ENCODE data around the gene SNRPD3. TPM values are rescaled to one million over a fixed set of nuclear protein-coding genes. Genes with fewer than 3 reads are reported as not detected.
"Not testable (repeated sequence)": the region's sequence is repeated elsewhere in the genome, so short reads cannot be mapped to it uniquely, and the experiment has no call there.

SNRPD3 gene
- total RNA-seq, 1 experiment from 2014 or later = 166 TPM

DNA sequence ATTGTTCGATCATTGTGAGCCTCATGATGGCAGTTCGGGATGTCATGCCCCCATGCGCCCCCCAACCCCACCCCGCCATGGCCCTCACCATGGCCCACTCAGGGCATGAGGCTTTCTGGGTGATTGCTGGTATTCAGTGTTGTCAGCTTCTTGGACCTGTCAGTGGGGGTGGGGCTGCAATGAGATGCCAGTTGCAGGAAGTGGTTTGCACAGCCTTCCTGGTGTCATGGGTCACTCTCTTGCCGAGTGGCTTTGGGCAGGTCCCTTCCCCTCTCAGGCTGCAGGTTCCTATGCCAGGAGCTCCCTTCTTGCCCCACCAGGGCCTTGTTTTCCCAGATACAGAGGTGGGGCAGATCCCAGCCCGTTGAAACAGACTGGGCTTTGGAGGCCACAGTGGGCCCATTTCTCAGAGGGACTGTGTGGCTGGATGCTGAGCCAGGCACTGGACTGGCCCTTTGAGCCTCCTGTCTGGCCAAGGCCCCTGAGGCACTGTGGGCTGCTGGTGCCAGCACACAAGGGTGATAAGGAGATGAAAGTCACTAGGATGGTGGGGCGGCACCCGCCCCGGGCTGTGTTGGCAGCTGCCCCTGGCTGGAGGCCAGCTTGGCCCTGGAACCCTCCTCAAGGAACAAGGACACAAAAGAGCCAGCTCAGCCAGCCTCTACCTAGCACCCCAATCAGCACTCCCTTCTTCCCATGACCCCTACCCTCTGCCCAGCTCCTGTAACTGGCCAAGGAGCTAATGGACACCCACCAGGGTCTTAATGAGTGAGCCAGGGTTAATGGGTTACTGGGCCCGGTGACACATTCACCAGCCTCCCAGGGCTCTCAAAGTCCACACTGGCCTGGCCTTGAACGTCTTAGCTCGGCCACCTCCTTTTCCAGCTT lies 45.7 kb downstream of the SNRPD3 start:
- Histone ChIP-seq H3K27me3 (ENCODE audit: control insufficient read depth, insufficient read depth, low read length) (no peaks in the 10 kb centered on the region), H3K36me3 (replicated peaks; ENCODE audit: control insufficient read depth, insufficient read depth, low read length) (no peaks in the 10 kb centered on the region), H3K4me3 (ENCODE audit: insufficient read depth, low read depth, low read length) (no peak overlapping the region)
- peak; percentile 23 for DNase-seq

DNA sequence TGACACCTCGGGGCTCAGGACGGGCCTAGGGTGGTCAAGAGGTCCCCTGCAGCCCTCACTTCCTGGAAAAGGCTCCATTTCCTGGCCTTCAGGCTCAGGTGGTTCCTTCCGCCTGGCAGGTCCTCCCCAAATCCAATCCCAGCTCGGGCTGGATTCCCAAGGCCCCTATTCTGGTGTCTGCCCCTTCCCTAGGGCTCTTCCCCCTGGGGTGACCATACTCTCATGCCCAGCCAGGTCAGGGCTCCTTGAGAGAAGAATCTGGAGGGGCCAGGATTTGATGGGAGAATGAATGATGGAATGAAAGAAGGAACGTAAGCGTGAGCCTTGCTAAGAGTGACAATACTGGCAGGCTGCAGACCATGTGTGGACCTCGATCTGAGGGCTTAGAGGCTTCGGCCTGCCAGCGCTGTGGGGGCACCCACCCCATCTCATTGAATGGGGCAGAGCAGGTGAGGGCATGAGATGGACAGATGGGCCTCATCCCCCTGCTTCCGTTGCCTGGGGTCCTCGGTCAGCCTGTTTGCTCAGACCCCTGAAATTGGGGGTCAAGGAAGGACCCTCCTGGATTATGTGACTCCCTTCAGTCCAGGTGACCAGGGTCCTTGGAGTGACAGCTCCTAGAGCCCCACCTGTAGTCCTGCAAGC lies 46.4 kb downstream of the SNRPD3 start:
- not testable (repeated sequence) for H3K4me3 ChIP-seq (ENCODE audit: insufficient read depth, low read depth, low read length); DNase-seq; H3K27me3 ChIP-seq (ENCODE audit: control insufficient read depth, insufficient read depth, low read length); H3K36me3 ChIP-seq (replicated peaks; ENCODE audit: control insufficient read depth, insufficient read depth, low read length)

DNA sequence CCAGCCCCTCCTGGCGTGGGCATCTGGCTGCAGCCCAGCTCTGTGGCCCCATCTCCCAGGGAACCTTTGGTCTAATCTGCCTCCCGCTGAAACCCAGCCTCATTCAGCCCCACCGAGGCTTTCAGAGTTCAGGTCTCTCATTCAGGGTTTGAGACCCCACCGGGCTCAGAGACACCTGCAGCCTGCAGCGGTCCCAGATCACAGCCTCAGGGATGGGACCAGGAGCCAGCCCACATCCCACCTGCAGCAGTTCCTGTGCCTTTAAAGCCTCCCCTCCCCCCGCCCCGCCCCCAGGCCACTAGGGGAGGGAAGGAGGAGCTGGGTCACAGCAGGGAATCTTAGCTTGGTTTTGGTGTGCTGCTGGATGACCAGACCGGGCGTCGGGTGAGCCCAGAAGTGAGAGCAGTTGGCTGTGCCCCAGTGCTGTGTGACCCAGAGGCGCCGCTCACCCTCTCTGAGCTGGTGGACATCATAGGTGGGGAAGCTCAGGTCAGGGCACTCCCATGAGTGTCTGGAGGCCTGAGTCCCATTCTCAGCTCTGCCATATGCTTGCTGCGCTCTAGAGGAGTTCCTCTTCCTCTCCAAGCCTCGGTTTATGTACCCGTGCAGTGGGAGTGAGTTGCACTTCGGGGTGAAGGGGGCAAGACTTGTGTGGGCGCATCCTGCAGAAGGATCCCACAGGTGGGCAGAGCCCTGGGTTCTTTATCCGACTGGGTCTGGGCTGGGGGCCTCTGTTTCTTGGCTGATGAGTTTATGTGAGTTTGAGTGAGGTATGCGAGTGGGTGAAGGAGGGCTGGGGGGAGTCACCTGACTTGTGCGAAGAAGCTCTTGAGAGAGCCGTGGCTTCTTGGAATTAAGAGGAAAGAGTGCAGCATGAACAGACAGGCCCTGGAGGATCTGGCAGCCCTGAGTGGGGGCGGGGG lies 47.3 kb downstream of the SNRPD3 start, which contains the start of gene GGT1:
Gene GGT1, plus strand, starts transcription at position 347 of the 923 bp plus-strand sequence. CDS start 7,889 bp downstream, outside the sequence.
- not testable (repeated sequence) for H3K27me3 ChIP-seq (ENCODE audit: control insufficient read depth, insufficient read depth, low read length); H3K36me3 ChIP-seq (replicated peaks; ENCODE audit: control insufficient read depth, insufficient read depth, low read length)
- peak within 1 kb of the TSS; percentile 28; the same call in 1 of the 2 replicates for H3K4me3 ChIP-seq (ENCODE audit: insufficient read depth, low read depth, low read length)
- DNase-seq = peak; percentile 53

DNA sequence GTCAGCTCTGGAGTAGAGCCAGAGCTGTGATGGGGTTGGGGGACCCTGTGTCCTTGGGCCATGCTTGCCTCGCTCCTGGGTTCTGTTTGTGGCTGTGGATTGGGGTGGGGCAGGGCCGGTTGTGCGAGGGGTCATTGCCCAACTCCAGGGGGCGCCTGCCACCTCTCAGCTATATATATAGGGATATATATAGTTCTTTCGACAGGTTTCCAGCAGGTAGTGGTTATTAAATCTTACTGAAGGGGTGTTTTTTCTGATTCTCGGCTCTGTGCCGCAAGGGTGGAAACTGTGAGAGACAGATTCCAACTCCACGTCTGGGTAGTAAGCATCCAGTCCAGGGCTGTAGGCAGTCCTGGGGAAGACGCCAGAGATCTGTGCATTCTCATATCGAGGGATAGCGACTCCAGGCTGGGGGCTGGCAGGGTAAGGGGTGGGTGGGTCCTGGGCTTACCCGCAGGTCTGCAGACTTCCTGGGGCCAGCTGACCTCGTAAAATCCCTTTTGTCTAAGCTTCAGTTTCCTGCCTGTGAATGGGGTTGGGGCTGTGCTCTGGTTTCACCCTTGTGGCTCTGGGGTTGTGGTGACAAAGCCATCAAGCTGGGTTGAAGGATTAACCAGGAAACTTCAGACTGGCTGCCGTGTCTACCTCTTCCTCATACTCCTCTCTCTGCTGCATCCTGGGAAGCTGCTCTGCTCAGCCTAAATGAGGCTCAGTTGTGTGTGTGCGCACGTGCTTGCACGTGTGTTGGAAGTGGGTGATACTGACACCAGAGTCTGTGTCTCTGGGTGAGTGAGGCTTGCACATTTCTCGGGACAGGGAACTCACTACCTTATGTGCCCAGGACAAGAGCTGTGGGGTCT lies 48.2 kb downstream of the SNRPD3 start:
- H3K36me3 ChIP-seq (replicated peaks; ENCODE audit: control insufficient read depth, insufficient read depth, low read length); H3K4me3 ChIP-seq (ENCODE audit: insufficient read depth, low read depth, low read length); H3K27me3 ChIP-seq (ENCODE audit: control insufficient read depth, insufficient read depth, low read length): not testable (repeated sequence)
- peak; percentile 42 for DNase-seq

DNA sequence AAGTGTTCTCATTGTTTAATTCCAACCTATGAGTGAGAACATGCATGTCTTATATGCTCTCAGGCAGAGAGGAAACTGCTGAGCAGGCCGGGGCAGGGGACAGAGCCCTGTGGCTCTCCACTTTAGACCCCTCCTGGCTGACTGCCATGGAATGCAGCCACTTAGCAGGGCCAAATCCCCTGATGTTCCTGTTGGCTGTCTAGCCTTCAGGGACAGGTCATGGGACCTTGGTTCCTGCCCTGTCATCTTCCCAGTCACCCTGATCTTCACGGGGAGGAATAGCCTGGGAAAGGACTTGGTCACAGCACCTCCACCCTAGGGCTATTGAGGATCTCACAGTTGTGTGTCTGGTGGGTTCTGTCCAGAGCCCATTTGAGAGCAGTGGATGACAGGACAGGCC lies 50.5 kb downstream of the SNRPD3 start:
- not testable (repeated sequence) for H3K36me3 ChIP-seq (replicated peaks; ENCODE audit: control insufficient read depth, insufficient read depth, low read length); H3K27me3 ChIP-seq (ENCODE audit: control insufficient read depth, insufficient read depth, low read length); DNase-seq

DNA sequence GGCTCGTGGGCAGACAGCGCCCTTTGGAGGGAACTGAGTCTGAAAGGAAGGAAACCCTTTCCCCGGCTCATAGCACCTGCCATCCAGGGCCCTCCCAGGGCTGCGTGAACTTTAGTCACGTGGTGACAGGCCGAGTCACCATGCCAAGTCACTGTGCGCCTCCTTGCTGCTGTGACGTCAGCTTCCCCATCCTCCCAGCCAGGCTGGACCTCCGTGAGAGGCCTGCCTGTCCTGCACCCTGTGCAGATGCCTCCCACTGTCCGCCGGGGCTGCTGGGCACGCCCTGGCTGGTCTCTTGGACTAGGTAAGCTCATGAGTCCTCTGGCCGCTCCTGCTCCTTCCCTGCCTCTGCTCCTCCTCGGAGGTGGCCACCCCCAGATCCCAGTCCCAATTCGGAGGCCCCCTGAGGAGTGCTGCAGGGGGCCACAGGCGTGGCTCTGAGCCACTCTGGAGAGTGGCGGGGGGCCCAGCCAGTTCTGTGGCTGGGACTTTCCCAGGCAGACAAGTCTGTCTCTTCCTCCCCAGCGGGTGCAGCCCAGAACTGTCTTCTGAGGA lies 51.7 kb downstream of the SNRPD3 start:
- DNase-seq; H3K27me3 ChIP-seq (ENCODE audit: control insufficient read depth, insufficient read depth, low read length); H3K4me3 ChIP-seq (ENCODE audit: insufficient read depth, low read depth, low read length); H3K36me3 ChIP-seq (replicated peaks; ENCODE audit: control insufficient read depth, insufficient read depth, low read length): not testable (repeated sequence)

More for the DNA sequence above, 50.5 kb downstream of the SNRPD3 start:
- H3K4me3 ChIP-seq (ENCODE audit: insufficient read depth, low read depth, low read length) = not testable (repeated sequence)

DNA sequence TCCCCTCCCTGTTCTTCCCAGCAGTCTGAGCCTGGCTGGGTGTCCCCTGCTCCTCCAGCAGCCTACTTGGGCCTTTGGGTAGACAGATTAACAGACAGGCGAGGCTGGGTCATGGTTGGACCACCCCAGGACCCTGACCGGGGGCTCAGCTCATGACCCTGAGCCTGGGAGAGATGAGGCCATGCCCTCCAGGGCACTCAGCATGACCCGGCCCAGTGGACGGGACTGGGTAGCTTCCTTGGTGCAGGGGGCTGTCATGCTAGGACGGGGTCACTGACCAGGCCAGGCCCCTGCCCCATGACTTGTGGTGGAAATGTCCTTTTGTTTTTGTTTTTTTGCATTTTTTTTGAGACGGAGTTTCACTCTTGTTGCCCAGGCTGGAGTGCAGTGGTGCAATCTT lies 52.5 kb downstream of the SNRPD3 start:
- H3K4me3 ChIP-seq (ENCODE audit: insufficient read depth, low read depth, low read length); H3K36me3 ChIP-seq (replicated peaks; ENCODE audit: control insufficient read depth, insufficient read depth, low read length); DNase-seq; H3K27me3 ChIP-seq (ENCODE audit: control insufficient read depth, insufficient read depth, low read length): not testable (repeated sequence)

DNA sequence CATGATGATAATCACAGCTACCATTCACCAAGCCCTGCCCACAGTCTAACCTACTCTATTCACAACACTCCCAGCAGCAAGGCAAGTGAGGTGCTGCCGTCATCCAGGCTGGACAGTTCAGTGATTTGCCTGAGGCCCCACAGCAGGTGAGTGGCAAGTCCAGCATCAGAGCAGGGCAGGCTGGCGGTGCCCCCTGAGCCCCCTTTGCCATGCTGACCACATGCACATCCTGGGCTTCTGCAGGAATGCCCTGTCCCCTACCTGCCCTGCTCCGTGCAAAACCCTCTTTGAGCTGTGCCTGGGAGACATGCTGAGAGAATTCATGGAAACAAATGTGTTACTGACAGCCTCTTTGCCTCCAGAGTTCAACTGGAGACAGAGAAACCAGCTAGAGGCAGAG lies 54.1 kb downstream of the SNRPD3 start:
- not testable (repeated sequence) for DNase-seq; H3K4me3 ChIP-seq (ENCODE audit: insufficient read depth, low read depth, low read length); H3K36me3 ChIP-seq (replicated peaks; ENCODE audit: control insufficient read depth, insufficient read depth, low read length); H3K27me3 ChIP-seq (ENCODE audit: control insufficient read depth, insufficient read depth, low read length)

DNA sequence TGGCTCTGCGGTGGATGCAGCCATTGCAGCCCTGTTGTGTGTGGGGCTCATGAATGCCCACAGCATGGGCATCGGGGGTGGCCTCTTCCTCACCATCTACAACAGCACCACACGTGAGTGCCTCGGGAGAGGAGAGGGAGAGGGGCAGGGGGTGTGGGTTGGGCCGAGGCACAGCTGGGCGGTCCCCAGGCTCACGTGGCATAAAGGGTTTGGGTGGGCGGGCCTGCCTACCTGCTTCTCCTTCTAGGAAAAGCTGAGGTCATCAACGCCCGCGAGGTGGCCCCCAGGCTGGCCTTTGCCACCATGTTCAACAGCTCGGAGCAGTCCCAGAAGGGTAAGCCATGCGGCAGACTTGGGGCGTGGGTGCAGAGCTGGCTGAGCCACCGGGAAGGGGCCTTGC lies 59.0 kb downstream of the SNRPD3 start:
- not testable (repeated sequence) for H3K4me3 ChIP-seq (ENCODE audit: insufficient read depth, low read depth, low read length); H3K36me3 ChIP-seq (replicated peaks; ENCODE audit: control insufficient read depth, insufficient read depth, low read length); H3K27me3 ChIP-seq (ENCODE audit: control insufficient read depth, insufficient read depth, low read length)
- peak; percentile 54 for DNase-seq

DNA sequence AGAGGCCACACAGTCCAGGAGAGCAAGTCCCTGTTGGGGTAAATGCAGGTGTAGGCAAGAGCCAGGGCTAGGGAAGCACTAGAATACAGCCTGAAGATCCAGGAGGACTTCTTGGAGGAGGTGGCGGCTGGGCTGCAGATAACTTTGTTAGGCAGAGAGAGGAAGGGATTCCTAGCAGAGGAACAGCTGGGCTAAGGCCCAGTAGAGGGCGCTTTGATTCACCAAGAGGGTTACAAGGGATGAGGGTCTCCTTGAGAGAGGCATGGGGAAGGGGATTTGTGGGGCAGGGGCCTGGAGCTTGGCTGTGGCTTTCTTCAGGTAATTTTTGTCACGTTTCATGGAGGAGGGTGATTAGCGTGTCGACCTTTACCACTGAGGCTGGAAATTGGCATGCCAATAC lies 65.4 kb downstream of the SNRPD3 start:
- H3K27me3 ChIP-seq (ENCODE audit: control insufficient read depth, insufficient read depth, low read length); DNase-seq: not testable (repeated sequence)

DNA sequence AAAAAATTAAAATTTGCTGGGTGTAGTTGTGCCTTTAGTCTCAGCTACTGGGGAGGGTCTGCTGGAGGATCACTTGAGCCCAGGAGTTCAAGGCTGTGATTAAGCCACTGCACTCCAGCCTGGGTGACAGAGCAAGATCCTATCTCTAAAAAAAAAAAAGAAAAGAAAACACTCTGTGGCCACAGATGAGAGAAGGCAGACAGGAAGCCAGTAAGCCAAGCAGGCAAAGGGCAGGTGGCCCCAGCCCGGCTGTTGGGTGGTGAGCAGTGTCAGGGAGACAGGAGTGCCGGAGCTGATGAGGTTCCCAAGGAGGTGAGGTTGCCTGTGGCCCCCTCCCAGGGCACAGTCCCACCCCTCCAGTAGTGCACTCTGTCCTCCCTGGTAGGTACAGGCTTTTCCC lies 66.8 kb downstream of the SNRPD3 start:
- not testable (repeated sequence) for H3K4me3 ChIP-seq (ENCODE audit: insufficient read depth, low read depth, low read length); DNase-seq; H3K36me3 ChIP-seq (replicated peaks; ENCODE audit: control insufficient read depth, insufficient read depth, low read length); H3K27me3 ChIP-seq (ENCODE audit: control insufficient read depth, insufficient read depth, low read length)

More for the DNA sequence above, 65.4 kb downstream of the SNRPD3 start:
- not testable (repeated sequence) for H3K36me3 ChIP-seq (replicated peaks; ENCODE audit: control insufficient read depth, insufficient read depth, low read length); H3K4me3 ChIP-seq (ENCODE audit: insufficient read depth, low read depth, low read length)
